GM20000 (cell line): ENCODE measurements around the gene CD101.

Experiments used
- DNase-seq: peaks from one replicate; pipeline ENCODE4 v3.0.0; 2012; ENCODE audit warnings: low spot score
- TF ChIP-seq, protein P1 (sequence below): IDR thresholded peaks from 2 replicates; pipeline ENCODE4 v1.5.1; 2012; ENCODE audit warnings: mild to moderate bottlenecking, control low read depth; ENCODE audit errors: extremely low read depth, missing control alignments

Gene CD101

DNA sequence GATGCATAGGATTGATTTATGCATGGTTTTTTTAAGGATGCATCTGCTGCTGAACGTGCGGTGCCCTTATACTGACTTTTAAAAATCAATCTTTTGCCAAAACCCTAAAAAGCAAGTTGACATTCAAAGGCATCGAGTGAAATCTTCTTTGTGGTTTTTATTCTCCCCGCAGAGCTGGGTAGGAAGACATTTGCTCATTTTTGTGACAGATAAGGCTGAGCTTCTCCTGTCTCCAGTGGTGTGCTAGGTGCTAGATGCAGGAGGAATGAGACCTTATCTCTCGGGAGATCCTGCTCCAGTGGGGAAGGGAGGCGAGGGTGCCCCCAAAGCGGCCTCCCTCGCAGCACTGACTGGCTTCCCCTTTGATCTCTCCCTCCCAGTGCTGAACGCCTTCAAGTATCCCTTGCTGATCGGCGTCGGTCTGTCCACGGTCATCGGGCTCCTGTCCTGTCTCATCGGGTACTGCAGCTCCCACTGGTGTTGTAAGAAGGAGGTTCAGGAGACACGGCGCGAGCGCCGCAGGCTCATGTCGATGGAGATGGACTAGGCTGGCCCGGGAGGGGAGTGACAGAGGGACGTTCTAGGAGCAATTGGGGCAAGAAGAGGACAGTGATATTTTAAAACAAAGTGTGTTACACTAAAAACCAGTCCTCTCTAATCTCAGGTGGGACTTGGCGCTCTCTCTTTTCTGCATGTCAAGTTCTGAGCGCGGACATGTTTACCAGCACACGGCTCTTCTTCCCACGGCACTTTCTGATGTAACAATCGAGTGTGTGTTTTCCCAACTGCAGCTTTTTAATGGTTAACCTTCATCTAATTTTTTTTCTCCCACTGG, 14.9 kb upstream of the CD101 start:
- TF ChIP-seq, protein P1, sequence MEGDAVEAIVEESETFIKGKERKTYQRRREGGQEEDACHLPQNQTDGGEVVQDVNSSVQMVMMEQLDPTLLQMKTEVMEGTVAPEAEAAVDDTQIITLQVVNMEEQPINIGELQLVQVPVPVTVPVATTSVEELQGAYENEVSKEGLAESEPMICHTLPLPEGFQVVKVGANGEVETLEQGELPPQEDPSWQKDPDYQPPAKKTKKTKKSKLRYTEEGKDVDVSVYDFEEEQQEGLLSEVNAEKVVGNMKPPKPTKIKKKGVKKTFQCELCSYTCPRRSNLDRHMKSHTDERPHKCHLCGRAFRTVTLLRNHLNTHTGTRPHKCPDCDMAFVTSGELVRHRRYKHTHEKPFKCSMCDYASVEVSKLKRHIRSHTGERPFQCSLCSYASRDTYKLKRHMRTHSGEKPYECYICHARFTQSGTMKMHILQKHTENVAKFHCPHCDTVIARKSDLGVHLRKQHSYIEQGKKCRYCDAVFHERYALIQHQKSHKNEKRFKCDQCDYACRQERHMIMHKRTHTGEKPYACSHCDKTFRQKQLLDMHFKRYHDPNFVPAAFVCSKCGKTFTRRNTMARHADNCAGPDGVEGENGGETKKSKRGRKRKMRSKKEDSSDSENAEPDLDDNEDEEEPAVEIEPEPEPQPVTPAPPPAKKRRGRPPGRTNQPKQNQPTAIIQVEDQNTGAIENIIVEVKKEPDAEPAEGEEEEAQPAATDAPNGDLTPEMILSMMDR, result no peak
- DNase-seq, result no peak

DNA sequence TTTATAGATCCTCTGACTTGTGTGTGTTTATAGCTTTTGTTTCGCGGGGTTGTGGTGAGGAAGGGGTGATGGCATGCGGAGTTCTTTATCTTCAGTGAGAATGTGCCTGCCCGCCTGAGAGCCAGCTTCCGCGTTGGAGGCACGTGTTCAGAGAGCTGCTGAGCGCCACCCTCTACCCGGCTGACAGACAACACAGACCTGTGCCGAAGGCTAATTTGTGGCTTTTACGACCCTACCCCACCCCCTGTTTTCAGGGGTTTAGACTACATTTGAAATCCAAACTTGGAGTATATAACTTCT, 14.4 kb upstream of the CD101 start:
- no peak for DNase-seq
- TF ChIP-seq, protein P1, result no peak

DNA sequence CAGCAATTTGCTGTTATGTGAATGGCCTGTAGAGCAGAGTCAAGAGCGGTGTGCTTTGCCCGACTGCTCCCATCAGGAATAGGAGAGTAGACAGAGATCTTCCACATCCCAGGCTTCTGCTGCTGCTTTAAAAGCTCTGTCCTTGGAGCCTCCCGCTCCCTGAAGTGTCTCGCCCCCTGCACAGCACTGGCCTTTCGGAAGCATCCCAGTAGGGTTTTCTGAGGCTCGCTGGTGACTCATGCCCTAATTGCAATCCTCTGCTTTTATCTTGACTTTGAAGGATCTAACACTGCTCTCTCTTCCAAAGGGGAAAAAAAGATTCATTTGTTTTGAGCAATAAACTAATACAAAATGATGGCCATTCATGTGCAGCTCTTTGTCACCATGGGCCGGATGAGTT, 13.3 kb upstream of the CD101 start:
- TF ChIP-seq, protein P1, result no peak
- DNase-seq, result no peak

DNA sequence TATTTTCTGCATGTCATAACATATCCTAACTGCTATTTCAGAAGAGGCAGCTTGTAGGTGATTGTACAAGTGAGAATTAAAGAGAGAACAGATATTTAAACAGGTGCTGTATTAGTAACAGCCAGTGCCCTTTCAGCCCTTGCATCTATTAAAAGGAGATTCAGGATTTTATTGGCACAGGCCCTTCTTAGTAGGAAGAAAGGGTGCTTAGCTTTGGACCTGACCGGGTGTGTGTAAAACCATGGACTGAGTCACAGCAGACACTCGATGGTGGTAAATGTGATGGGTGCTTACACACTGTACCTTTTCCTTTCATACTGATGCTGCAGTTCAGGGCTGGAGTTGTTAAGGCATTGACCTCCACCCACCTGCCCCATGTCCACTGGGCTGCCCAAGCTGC, 12.7 kb upstream of the CD101 start:
- no peak for DNase-seq
- TF ChIP-seq, protein P1, result no peak

DNA sequence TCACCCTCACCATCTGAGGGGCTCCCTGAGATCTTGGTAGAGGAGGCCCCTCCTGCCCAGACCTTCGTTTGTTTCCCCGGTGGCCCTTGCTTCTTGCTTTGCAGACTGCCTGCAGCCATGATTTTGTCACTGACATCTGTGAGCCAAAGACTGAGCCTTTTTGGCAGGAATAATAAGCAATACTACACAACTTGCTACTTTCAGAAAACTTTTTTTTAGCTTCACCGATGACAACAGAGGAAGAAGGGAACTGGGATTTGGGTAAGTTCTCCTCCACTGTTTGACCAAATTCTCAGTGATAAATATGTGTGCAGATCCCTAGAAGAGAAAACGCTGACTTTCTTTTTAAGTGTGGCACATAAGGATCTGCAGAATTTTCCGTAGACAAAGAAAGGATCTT, 11.7 kb upstream of the CD101 start:
- TF ChIP-seq, protein P1, result no peak
- DNase-seq, result no peak

DNA sequence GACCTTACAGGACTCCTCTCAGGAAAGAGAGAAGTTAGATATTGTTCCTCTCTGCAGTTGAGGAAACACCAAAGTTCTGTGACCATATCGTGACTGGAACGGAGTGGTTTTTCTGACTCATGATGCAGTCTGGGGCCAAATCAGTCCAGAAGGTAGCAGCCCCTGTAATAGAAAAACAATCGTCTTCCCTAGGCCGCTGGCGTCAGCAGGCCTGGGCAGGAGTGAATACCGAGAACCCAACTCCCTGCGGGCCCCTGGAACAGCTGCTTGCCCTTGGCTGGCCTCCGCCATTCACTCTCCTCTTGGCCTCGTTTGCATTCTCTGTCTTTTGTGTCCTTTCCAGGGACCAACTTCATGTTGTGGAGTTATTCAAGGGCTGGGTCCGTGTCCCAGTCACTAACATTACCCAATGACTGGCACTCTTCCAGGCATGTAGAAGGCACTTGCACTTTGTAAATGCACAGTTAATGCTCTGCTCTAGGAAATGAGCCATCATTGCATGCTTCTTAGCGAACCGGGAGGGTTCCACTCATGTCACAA, 10.9 kb upstream of the CD101 start:
- no peak for DNase-seq

DNA sequence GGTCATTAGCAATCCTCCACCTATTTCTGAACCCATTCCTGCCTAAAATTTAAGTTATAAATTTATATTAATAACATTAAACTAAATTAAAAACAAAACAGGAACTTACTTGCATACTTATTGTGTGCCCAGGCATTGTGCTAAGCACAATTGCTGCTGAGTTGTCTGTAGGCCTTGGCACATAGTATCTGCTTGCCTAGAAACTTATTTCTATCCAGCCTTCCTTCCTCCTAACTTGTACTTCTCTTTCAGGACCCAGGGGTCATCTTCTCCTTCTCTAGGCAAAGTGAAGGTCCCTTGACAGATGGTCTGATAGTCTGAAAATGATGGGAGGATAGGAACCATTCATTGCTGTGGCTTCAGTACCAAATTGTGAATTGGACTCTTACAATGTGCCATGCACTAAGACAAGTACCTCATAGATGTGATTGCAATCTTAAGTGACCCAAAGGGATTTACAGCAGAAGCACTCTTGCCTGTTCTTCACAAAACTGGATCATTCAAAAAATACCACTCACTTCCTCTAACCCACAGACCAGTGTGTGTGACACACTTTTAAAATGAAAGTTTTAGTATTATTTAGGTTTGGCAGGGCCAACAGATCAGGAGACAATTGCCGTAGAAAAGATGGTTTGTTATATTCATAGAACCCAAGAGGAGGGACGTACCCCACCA, 10.3 kb upstream of the CD101 start:
- DNase-seq, result no peak

More for the DNA sequence above, 10.9 kb upstream of the CD101 start:
- TF ChIP-seq, protein P1, result no peak

More for the DNA sequence above, 10.3 kb upstream of the CD101 start:
- TF ChIP-seq, protein P1, result no peak
